GM12878 (cell line): ENCODE results near the gene DYDC2. TPM values are rescaled to one million over a fixed set of nuclear protein-coding genes. Genes with fewer than 3 reads are reported as not detected.

Source experiments
- ATAC-seq: fragments of 200-7000 bp; cut with Tn5 transposase; 3 replicates; pipeline ENCODE4 v1.9.1; 2020; ENCODE audit warnings: mild to moderate bottlenecking, moderate library complexity
- BruUV-seq: library from RNA; stranded (reverse); fragments of 400-500 nt; replicated peaks from 2 replicates; lab custom pipeline; 2021; lab: Mats Ljungman, UMichigan
- CTCF ChIA-PET: fragments of 300-600 bp; sonication (Branson Sonifier 250); formaldehyde crosslinking; extraction: SDS; loops from one replicate; lab custom pipeline; 2021; ENCODE audit warnings: inconsistent platforms; lab: Yijun Ruan, JAX
- POLR2A ChIA-PET: fragments of 350-600 bp; formaldehyde crosslinking; extraction: SDS; loops from one replicate; lab custom pipeline; 2021; ENCODE audit warnings: inconsistent platforms; lab: Charles Lee
- RAD21 ChIA-PET: fragments of 300-600 bp; sonication (Branson Sonifier 250); formaldehyde crosslinking; loops from one replicate; lab custom pipeline; 2023; ENCODE audit warnings: antibody characterized with exemption; ENCODE audit not compliant: unreplicated experiment; lab: Charles Lee
- SMC1A ChIA-PET: fragments of 300-600 bp; sonication (Branson Sonifier 250); formaldehyde crosslinking; loops from one replicate; lab custom pipeline; 2023; ENCODE audit not compliant: unreplicated experiment, uncharacterized antibody; lab: Charles Lee
- DNase-seq: peaks from one replicate; pipeline ENCODE4 v3.0.0-alpha.2; 2011; ENCODE audit warnings: low read depth, low spot score
- FAIRE-seq: peaks from 3 replicates; lab custom pipeline; 2011; peaks lifted over from hg19 to GRCh38; lab: Jason Lieb, UNC
- H2AFZ ChIP-seq: 2 replicates; pipeline ENCODE4 v1.6.0; 2011; ENCODE audit warnings: low read depth, low read length, control low read depth; ENCODE audit not compliant: control insufficient read depth
- H3K27ac ChIP-seq: 2 replicates; pipeline ENCODE4 v1.5.1; 2011; ENCODE audit warnings: control low read depth; ENCODE audit not compliant: control insufficient read depth, insufficient read depth
- H3K27me3 ChIP-seq, 2 experiments: replicated peaks in 1 of 2; 2 replicates each; pipeline versions ENCODE4 v1.6.0 to v1.6.1; 2011; ENCODE audit warnings: low read length in 1 of 2; ENCODE audit not compliant: control insufficient read depth in 2 of 2, insufficient read depth in 2 of 2
- H3K36me3 ChIP-seq, 2 experiments: 2 replicates each; pipeline ENCODE4 v1.5.1; 2011; ENCODE audit warnings: low read length in 1 of 2; ENCODE audit not compliant: control insufficient read depth in 2 of 2, insufficient read depth in 2 of 2
- H3K4me1 ChIP-seq: 2 replicates; pipeline ENCODE4 v1.6.1; 2011; ENCODE audit warnings: mild to moderate bottlenecking, low read length, moderate library complexity, mixed read lengths; ENCODE audit not compliant: control insufficient read depth, insufficient read depth
- H3K4me2 ChIP-seq: 2 replicates; pipeline ENCODE4 v1.6.0; 2011; ENCODE audit warnings: control low read depth; ENCODE audit not compliant: control insufficient read depth, insufficient read depth
- H3K4me3 ChIP-seq: fragments of 200-600 bp; sonication (generic); 2 replicates; pipeline ENCODE4 v1.5.1; 2016
- H3K79me2 ChIP-seq: 2 replicates; pipeline ENCODE4 v1.6.0; 2011; ENCODE audit warnings: low read length; ENCODE audit not compliant: control insufficient read depth, insufficient read depth
- H3K9ac ChIP-seq: 2 replicates; pipeline ENCODE4 v1.8.0; 2011; ENCODE audit warnings: low read length, control low read depth, mixed read lengths; ENCODE audit not compliant: control insufficient read depth, insufficient read depth
- H3K9me3 ChIP-seq: replicated peaks from 3 replicates; pipeline ENCODE4 v1.5.1; 2011; ENCODE audit warnings: mild to moderate bottlenecking, low read length; ENCODE audit not compliant: control insufficient read depth, insufficient read depth
- H4K20me1 ChIP-seq: 2 replicates; pipeline ENCODE4 v1.6.0; 2011; ENCODE audit not compliant: control insufficient read depth, insufficient read depth
- BCL3 ChIP-seq: IDR thresholded peaks from 2 replicates; pipeline ENCODE4 v1.6.1; 2011; ENCODE audit warnings: borderline replicate concordance, low read depth, mild to moderate bottlenecking, moderate library complexity, low read length; ENCODE audit not compliant: insufficient read depth, poor library complexity, severe bottlenecking
- CREM ChIP-seq: IDR thresholded peaks from 2 replicates; pipeline ENCODE4 v1.6.1; 2014; ENCODE audit warnings: antibody characterized with exemption, low read depth
- EGR1 ChIP-seq, 2 experiments: IDR thresholded peaks; 1 replicate in 1 of 2; 2 replicates in 1 of 2; pipeline ENCODE4 v1.6.1; 2011 to 2012; ENCODE audit warnings: low read depth in 2 of 2, low read length in 2 of 2, borderline replicate concordance in 1 of 2, mild to moderate bottlenecking in 1 of 2, moderate library complexity in 1 of 2
- HCFC1 ChIP-seq: fragments of 150-350 bp; IDR thresholded peaks from 2 replicates; pipeline ENCODE4 v1.6.1; 2014; ENCODE audit warnings: low read length
- IKZF1 ChIP-seq: fragments of 450-650 bp; conservative IDR thresholded peaks from 2 replicates; pipeline ENCODE4 v1.6.1; 2017; ENCODE audit warnings: antibody characterized with exemption, mild to moderate bottlenecking
- IRF3 ChIP-seq: fragments of 450-650 bp; IDR thresholded peaks from 2 replicates; pipeline ENCODE4 v1.6.1; 2014; ENCODE audit warnings: mild to moderate bottlenecking
- JUNB ChIP-seq: IDR thresholded peaks from 2 replicates; pipeline ENCODE4 v1.6.1; 2016; ENCODE audit warnings: antibody characterized with exemption, mild to moderate bottlenecking
- NRF1 ChIP-seq: conservative IDR thresholded peaks from 2 replicates; pipeline ENCODE4 v1.6.1; 2011; ENCODE audit warnings: mild to moderate bottlenecking, low read depth, low read length, improper control_type of control experiment
- TAF1 ChIP-seq: IDR thresholded peaks from 2 replicates; pipeline ENCODE4 v1.6.1; 2011; ENCODE audit warnings: mild to moderate bottlenecking, low read depth, low read length, borderline replicate concordance
- ZBTB33 ChIP-seq: fragments of 450-650 bp; IDR thresholded peaks from 2 replicates; pipeline ENCODE4 v1.6.1; 2017; ENCODE audit warnings: mild to moderate bottlenecking
- WGBS: methylation state at CpG from one replicate; pipeline ENCODE4 v1.1.6; 2016; ENCODE audit warnings: low lambda C conversion rate; ENCODE audit not compliant: insufficient replicate concordance, insufficient coverage; ENCODE audit errors: missing lambda C conversion rate; 5-methylcytosine and 5-hydroxymethylcytosine counted together
- in situ Hi-C: fragments of 300-500 bp; cut with MboI; formaldehyde crosslinking; loops from 9 replicates; pipeline ENCODE4 v1.14.3; 2018; ENCODE audit warnings: mixed read lengths
- intact Hi-C: fragments of 100-400 bp; cut with micrococcal nuclease; formaldehyde crosslinking; loops from one replicate; pipeline ENCODE4 v1.14.2; 2022; ENCODE audit not compliant: unreplicated experiment
- polyA plus RNA-seq, 11 experiments: library from polyadenylated mRNA; depleted of rRNA in 4 of 11; unstranded in 6 of 11; stranded (reverse) in 5 of 11; fragments of >200 nt; fragmentation: Nextera tagmentation in 4 of 11; fragmentation: Illumina TruSeq in 1 of 11; extraction: Ambion mirVana in 4 of 11; extraction: Trizol in 1 of 11; gene quantifications; 1 replicate in 1 of 11; 2 replicates in 10 of 11; pipeline versions ENCODE4 v1.2.1 to v1.2.3, GENCODE V29; 2011 to 2016; ENCODE audit warnings: inconsistent platforms in 2 of 11, missing spikeins in 2 of 11, low read depth in 1 of 11
- total RNA-seq, 4 experiments: library from RNA; depleted of rRNA in 3 of 4; stranded (reverse); fragments of >200 nt in 3 of 4; fragmentation: Illumina TruSeq in 1 of 4; extraction: Trizol in 1 of 4; gene quantifications; 2 replicates each; pipeline versions ENCODE4 v1.2.1 to v1.2.3, GENCODE V29; 2013 to 2021

Gene DYDC2
- total and polyA plus RNA-seq, 10 of the 15 experiments (the other 5 are each of a cell fraction or from before 2014, with no cell fraction given), result 0.18 TPM; not detected in 9

GRCh38 chr10:80379701-80380100 is 23.1 kb downstream of the DYDC2 start:
- Histone ChIP-seq H3K4me3 (no peak overlapping the region), H3K27ac (no peak overlapping the region), H3K9ac (no peak overlapping the region), H3K4me2 (no peak overlapping the region), H2AFZ (no peak overlapping the region), H3K79me2 (no peaks in the 10 kb centered on the region), H3K27me3 (peaks cover 0 to 4% of the 10 kb centered on the region in 2 experiments; a peak in 2 of 4 replicates), H4K20me1 (no peaks in the 10 kb centered on the region), H3K9me3 (no peaks in the 10 kb centered on the region; the same call in 2 of the 3 replicates), H3K36me3 (no peaks in the 10 kb centered on the region), H3K4me1 (no peaks in the 10 kb centered on the region)
- FAIRE-seq (no peak), DNase-seq (no peak), ATAC-seq (no peak)
- intact Hi-C loops, result loop anchor here (5.0 to 10.0 kb wide), 3 partner anchors 123 to 543 kb away; no protein-coding TSS in a partner anchor
- ChIA-PET CTCF (interaction anchor here (1.3 to 2.3 kb wide), 2 partner anchors 43 to 65 kb away, joined by 10 to 13 read pairs; no protein-coding TSS in a partner anchor), RAD21 (interaction anchor here (0.9 kb wide), 1 partner anchor 126 kb away, joined by 3 read pairs; no protein-coding TSS in a partner anchor), POLR2A (no interaction called here), SMC1A (interaction anchor here (1.8 to 1.9 kb wide), 2 partner anchors 65 to 126 kb away, joined by 7 read pairs; no protein-coding TSS in a partner anchor)
- BruUV-seq, result no TSS peak
- in situ Hi-C loops, result loop anchor here (5.0 kb wide), 1 partner anchor 128 kb away; no protein-coding TSS in a partner anchor
- 48% methylated on average over 3 of the region's 3 CpGs for WGBS
- no peak for TF ChIP-seq EGR1 (IDR thresholded peaks at IDR 0.05; ENCODE audit: borderline replicate concordance in 1 of 2, low read depth in 2 of 2, low read length in 2 of 2)
- no peak for TF ChIP-seq CREM
- TF ChIP-seq BCL3, result no peak
- no peak for TF ChIP-seq TAF1
- TF ChIP-seq ZBTB33, result no peak
- TF ChIP-seq HCFC1, result no peak
- no peak for TF ChIP-seq IRF3
- no peak for TF ChIP-seq NRF1
- no peak for TF ChIP-seq IKZF1
- TF ChIP-seq JUNB, result no peak
